GM19025 (cell line): ENCODE measurements around the gene PKD1L1.

Experiments
- ATAC-seq: cut with Tn5 transposase; IDR thresholded peaks from one replicate; pipeline ENCODE4 v1.9.1; 2021; ENCODE audit warnings: mild to moderate bottlenecking, low read depth, moderate library complexity; ENCODE audit not compliant: unreplicated experiment

The PKD1L1 gene

DNA sequence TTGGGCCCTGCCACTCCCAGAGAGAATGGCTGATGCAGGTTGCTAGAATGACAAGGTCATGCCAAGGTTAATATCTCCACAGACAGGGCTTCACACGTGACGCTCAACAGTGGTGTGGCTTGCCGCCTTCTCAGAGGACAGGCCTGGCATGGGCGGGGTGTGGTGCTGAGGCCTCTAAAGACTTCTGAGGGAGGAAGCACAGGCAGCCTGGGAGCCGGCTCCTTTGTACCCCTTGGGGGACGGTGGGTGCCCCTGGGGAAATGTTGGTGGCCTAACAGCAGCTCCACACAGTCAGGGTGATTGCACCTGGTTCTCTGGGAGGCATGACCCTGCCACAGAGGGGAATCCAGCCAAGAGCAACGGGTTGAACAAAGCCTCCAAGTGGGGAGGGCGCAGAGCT lies 115.1 kb downstream of the PKD1L1 start:
- peak; percentile 62 for ATAC-seq

DNA sequence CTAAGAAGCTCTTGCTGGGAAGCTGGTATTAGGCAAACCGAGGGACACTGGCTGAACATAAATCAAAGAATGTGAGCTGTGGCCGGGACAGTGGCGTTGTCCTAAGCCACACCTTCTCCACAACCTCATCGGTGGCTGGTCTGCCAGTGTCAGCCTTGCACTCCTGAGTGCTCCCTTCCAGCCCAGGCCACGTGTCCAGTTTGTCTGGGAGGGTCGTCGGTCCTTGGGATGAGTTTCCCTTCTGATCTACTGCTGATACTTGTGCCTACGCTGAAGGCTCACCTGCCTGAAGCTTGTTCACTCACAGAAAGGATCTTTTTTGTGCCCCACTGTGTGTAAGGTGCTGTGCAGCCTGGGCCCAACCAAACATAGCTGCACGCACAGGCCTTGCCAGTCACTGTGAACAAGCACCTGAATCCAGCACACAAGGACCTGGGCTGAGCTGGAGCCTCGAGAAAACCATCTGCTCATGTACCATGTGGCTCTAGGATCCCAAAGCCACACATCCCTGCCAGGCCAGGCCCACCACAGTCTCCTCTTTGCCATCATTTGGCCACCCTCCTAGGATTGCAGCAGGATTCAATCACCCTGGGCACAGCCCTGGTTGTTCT lies 116.1 kb downstream of the PKD1L1 start:
- no peak for ATAC-seq

- no peak for ATAC-seq
These were observed 118.3 kb downstream of the PKD1L1 start for GRCh38 chr7:47830015-47830414.

DNA sequence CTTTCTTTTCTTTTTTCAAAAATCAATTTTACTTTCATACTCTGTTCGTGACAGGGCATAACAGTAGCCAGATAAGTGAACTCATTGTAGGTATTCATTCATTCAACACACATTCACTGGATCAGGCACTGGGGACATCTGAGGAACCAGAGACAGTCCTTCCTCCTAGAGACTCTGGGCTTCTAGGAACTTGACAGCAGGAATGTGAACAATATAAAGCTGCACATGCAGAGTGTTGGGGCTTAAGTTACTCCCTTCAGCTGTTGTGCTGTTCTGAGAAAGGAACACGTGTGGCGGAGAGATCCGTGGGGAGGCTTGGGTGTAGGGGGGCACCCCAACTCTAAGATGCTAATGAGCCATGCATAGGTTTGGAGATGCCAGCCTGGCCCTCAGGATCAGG lies 120.4 kb downstream of the PKD1L1 start:
- no peak for ATAC-seq

GRCh38 chr7:47827351-47827756 lies 120.9 kb downstream of the PKD1L1 start:
- no peak for ATAC-seq

DNA sequence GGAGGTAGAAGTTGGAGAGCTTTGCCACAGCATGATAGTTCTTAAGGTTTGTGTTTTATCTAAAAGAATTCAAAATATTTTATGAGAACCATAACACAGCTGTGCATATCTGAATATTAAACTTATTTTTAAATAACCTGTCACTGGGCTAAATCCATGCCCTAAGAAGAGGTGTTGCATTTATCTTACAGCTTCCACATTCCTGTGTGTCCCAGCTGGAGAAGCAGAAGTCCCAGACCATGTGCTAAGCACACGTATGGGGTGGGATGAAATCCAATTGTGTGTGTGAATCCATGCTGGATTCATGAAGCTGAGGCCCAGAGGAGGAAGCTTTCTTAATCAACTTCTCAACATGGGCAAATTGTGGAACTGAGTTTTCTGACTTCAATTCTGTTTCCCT lies 121.5 kb downstream of the PKD1L1 start:
- no peak for ATAC-seq

- no peak for ATAC-seq
These were observed 128.7 kb downstream of the PKD1L1 start for GRCh38 chr7:47819607-47819920.

DNA sequence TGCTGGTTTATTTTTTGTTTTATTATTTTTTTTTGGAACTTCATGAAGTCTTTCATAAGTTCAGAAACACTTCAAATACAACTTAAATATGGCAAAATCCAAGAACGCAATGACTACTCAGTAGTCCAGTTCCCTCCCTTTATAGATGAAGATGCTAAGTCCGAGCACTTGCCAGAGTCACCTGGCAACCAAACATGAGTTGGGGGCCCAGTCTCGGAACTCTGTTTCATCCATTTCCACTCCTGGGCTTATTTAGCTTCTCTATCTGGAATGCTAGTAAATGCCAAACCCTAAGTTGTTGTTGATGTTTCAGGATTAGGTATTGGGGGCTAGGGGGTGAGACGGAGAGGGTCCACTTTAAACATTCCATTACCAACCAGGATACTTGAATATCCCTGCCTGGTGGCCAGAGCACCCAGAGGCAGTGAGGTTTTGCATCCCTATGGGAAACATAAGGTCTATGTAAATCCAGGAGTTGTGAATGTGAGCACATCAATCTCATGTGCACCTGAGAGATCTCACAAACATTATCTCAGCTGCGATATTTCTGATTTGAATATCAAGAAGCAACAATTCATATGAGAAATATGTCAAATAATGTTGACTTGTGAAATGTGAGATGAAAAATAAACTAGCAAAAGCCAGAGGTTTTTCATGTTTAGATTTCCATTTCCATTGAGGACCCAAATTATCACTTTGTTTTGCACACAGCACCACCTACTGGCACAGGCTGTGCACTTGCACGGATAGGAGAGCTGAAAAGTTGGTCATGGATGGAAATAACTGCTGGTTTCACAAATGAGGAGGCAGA lies 129.3 kb downstream of the PKD1L1 start:
- no peak for ATAC-seq

GRCh38 chr7:47817917-47818316 lies 130.3 kb downstream of the PKD1L1 start:
- no peak for ATAC-seq

DNA sequence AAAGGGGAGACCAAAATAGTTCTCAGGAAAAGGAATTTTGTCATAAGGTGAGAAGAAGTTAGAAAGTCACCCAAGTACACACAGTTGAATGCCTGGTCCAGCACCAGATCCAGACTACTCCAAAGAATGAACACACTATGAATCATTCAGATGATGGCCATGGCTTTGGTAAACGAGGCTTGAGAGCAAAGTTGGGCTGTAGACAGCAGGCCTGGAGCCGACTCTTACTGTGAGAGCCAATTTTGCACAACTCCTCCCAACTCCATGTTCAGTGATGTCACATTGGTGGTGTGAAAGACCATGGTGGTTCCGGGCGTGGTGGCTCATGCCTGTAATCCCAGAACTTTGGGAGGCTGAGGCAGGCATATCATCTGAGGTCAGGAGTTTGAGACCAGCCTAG lies 131.6 kb downstream of the PKD1L1 start:
- ATAC-seq = no peak

DNA sequence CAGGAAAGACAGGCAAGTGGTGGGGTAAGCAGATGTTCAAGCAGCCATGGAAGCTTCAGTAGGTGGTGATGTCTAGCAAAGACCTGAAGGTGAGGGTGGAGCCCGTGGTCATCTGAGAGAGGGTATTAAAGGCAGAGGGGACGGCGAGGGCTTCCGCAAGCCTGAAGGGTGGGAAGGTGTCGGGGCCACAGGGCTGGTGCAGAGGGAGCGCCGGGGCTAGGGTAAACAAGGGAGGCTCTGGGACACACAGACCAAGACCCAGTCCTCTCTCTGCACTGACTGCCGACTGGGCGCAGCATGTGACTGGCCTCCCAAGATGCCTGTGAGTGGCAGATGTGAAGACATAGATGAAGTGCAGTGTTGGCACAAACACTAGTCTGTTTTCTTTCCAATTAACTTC lies 132.4 kb downstream of the PKD1L1 start:
- no peak for ATAC-seq

GRCh38 chr7:47814905-47815613 lies 133.2 kb downstream of the PKD1L1 start:
- no peak for ATAC-seq

GRCh38 chr7:47813620-47814260 lies 134.5 kb downstream of the PKD1L1 start:
- ATAC-seq = no peak

- no peak for ATAC-seq
These were observed 135.7 kb downstream of the PKD1L1 start for GRCh38 chr7:47812429-47813136.

- ATAC-seq = no peak
These were observed 136.5 kb downstream of the PKD1L1 start for GRCh38 chr7:47811632-47812380.

- ATAC-seq = no peak
These were observed 138.9 kb downstream of the PKD1L1 start for GRCh38 chr7:47809387-47809786.

GRCh38 chr7:47808321-47808720 lies 139.9 kb downstream of the PKD1L1 start:
- ATAC-seq = no peak

DNA sequence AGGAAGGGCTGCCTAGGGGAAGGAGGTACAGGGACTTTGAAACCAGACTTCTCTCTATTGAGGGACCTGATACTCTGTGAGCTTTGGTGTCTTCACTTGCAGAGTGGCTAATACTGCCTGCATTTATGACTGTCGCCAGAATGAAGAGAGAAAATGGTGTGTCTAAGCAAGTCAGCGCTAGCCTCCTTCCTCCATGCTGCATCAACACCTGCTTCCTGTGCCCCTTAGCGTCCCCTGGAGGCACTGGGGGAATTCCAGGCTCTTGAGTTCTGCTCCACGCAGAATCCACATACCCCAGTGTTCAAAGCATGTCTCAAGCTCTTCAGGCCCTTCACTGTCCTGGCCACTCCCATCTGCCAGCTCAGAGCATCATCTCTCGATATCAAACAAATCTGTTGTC lies 140.5 kb downstream of the PKD1L1 start:
- ATAC-seq = no peak

GRCh38 chr7:47807126-47807525 lies 141.1 kb downstream of the PKD1L1 start:
- no peak for ATAC-seq

- no peak for ATAC-seq
These were observed 141.6 kb downstream of the PKD1L1 start for GRCh38 chr7:47806701-47807103.
